ENCODE data around the gene ATRX.
"Not testable (repeated sequence)": the region's sequence is repeated elsewhere in the genome, so short reads cannot be mapped to it uniquely, and the experiment has no call there.

The ATRX gene

DNA sequence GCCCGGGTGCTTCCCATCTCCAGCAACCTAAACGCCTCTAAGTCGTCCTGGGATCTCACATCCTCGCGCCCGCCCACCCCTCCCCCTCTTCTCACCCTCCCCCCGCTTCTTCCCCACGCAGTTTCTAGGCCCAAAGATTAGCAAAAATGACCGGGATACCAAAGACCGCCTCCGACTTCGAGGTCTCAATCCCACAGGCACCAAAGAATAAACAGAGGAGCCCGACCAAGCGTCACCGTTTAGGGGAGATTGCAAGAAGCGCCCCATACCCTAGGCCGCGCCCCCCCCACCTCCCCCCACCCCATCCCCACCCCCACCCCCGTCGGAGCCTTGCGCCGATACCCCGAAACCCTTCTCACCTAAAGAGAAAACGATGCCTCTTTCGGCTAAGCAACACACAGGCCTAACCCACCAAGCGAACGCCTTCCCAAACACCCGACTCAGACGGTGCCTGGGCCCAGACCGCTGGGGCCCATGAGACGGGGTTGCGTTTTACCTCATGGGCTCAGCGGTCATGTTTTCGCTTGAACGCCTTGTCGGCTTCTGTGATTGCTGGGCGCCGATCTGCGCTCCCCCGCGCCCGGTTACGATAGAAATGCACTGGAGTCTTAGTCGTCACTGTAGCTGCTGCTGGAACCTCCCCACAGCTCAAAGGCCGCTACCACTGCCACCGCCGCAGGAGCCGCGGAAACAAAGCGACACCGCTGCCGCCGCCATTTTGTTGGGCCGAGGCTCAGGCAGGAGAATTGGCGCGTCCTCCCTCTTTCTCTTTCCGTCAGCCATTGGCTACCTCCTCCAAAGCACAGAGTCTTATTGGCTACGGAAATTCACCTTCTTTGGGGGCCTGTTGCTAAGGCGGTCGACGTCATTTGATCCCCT is at the start of gene ATRX:
TSS of gene ATRX (minus strand) at position 731 of the 879 bp plus-strand sequence. CDS start at position 516, 215 bp downstream.
- in situ Hi-C loops (cut with MboI; ENCODE audit: low sequenced_read_pairs) = no loop called here
- H3K36me3 ChIP-seq (replicated peaks) = no peaks in the 10 kb centered on the region
- DNase-seq (ENCODE audit: low spot score in 2 of 2) = peak; percentile 90 to 91

GRCh38 chrX:77831544-77831943 is 45.5 kb upstream of the ATRX start:
- H3K27me3 ChIP-seq (ENCODE audit: low read depth); H3K9me3 ChIP-seq; H3K4me3 ChIP-seq; DNase-seq (ENCODE audit: low spot score in 2 of 2); H3K4me1 ChIP-seq; in situ Hi-C loops (cut with MboI; ENCODE audit: low sequenced_read_pairs): not testable (repeated sequence)
- H3K36me3 ChIP-seq (replicated peaks) = peaks cover 11% of the 10 kb centered on the region

More for the DNA sequence above, at the start of gene ATRX:
- H3K4me1 ChIP-seq = peaks cover 34% of the 10 kb centered on the region
- H3K27me3 ChIP-seq (ENCODE audit: low read depth) = no peaks in the 10 kb centered on the region
- peak within 1 kb of the TSS; percentile 76 for H3K4me3 ChIP-seq
- no peaks in the 10 kb centered on the region for H3K9me3 ChIP-seq

DNA sequence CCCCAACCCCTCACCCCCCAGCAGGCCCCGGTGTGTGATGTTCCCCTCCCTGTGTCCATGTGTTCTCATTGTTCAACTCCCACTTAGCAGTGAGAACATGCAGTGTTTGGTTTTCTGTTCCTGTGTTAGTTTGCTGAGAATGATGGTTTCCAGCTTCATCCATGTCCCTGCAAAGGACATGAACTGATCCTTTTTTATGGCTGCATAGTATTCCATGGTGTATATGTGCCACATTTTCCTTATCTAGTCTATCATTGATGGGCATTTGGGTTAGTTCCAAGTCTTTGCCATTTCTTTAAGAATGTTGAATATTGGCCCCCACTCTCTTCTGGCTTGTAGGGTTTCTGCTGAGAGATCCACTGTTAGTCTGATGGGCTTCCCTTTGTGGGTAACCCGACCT is 36.0 kb upstream of the ATRX start:
- DNase-seq (ENCODE audit: low spot score in 2 of 2); H3K27me3 ChIP-seq (ENCODE audit: low read depth); H3K9me3 ChIP-seq; H3K4me1 ChIP-seq; H3K4me3 ChIP-seq; in situ Hi-C loops (cut with MboI; ENCODE audit: low sequenced_read_pairs): not testable (repeated sequence)
- peaks cover 14% of the 10 kb centered on the region for H3K36me3 ChIP-seq (replicated peaks)

DNA sequence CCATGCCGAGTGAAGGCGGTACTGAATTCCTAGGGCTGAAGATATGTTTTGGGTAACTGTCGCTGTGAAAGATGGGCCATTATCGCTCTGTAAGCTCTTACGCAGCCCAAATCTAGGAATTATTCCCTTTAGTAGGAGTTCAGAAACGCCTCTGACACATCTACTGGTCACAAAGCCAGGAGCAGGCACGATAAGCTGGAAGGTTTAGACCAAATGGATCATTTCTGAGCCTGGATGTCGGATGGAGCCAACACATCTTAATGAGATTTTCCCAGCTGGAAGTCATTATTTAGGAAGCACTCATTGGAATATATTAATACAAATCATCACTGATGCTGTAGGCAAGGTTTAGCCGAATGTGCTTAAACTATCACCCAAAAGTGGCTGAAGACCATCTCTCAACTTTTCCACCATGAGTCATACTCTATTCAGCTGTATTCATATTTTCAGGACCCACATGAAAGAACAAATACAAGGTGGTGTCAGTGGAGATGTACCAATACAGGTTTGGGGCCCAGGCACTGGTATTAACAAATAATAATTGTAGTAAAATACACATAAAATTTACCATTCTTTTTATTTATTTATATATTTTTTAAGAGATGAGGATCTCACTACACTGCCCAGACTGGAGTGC is 34.2 kb upstream of the ATRX start:
- in situ Hi-C loops (cut with MboI; ENCODE audit: low sequenced_read_pairs) = no loop called here

DNA sequence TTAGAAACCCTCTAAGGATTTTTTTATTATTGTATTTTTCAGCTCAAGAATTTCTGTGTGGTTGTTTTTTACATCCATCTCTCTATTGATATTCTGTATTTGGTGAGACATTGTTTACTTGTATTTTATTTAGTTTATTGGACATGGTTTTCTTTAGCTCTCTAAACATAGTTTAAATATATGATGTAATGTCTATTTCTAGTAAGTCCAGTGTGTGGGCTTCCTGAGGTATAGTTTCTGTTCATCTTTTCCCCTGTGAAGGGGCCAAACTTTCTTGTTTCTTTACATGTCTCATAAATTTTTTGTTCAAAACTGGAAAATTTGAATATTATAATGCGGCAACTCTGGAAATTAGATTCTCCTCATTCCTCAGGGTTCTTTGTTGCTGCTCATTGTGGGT is 28.2 kb upstream of the ATRX start:
- in situ Hi-C loops (cut with MboI; ENCODE audit: low sequenced_read_pairs) = no loop called here
- no peaks in the 10 kb centered on the region for H3K4me1 ChIP-seq
- H3K36me3 ChIP-seq (replicated peaks) = no peaks in the 10 kb centered on the region
- no peak for DNase-seq (ENCODE audit: low spot score in 2 of 2)
- H3K27me3 ChIP-seq (ENCODE audit: low read depth) = no peaks in the 10 kb centered on the region
- no peak overlapping the region for H3K4me3 ChIP-seq
- no peaks in the 10 kb centered on the region for H3K9me3 ChIP-seq

More for the DNA sequence above, 34.2 kb upstream of the ATRX start:
- no peak overlapping the region for H3K4me3 ChIP-seq
- no peaks in the 10 kb centered on the region for H3K4me1 ChIP-seq
- H3K27me3 ChIP-seq (ENCODE audit: low read depth) = no peaks in the 10 kb centered on the region
- no peaks in the 10 kb centered on the region for H3K9me3 ChIP-seq
- DNase-seq (ENCODE audit: low spot score in 2 of 2) = no peak
- no peaks in the 10 kb centered on the region; the same call in 1 of the 2 replicates for H3K36me3 ChIP-seq (replicated peaks)

GRCh38 chrX:77802201-77802600 is 16.2 kb upstream of the ATRX start:
- Histone ChIP-seq H3K4me1 (no peaks in the 10 kb centered on the region), H3K9me3 (no peaks in the 10 kb centered on the region), H3K4me3 (no peak overlapping the region), H3K27me3 (ENCODE audit: low read depth) (no peaks in the 10 kb centered on the region), H3K36me3 (replicated peaks) (no peaks in the 10 kb centered on the region)
- in situ Hi-C loops (cut with MboI; ENCODE audit: low sequenced_read_pairs) = no loop called here
- no peak for DNase-seq (ENCODE audit: low spot score in 2 of 2)

DNA sequence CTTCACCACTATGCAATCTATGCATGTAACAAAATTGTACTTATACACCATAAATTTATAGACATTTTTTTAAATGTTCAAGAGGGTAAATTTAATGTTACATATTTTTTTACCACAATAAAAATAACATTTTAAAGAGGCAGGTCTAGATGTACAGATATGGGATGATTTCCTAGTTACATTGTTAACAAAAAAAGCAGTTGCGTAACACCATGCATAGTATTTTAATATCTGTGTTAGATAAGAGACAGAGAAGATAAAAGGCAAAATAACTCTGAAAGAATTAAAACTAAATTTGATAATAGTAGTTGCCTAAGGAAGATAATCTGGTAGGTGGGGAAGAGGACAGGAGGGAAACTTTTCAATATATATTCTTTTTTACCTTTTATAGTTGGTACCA is 9.1 kb upstream of the ATRX start:
- DNase-seq (ENCODE audit: low spot score in 2 of 2) = no peak
- in situ Hi-C loops (cut with MboI; ENCODE audit: low sequenced_read_pairs) = no loop called here
- Histone ChIP-seq H3K27me3 (ENCODE audit: low read depth) (no peaks in the 10 kb centered on the region), H3K4me1 (peaks cover 4% of the 10 kb centered on the region), H3K4me3 (no peak overlapping the region), H3K36me3 (replicated peaks) (no peaks in the 10 kb centered on the region), H3K9me3 (no peaks in the 10 kb centered on the region)

- Histone ChIP-seq H3K27me3 (ENCODE audit: low read depth) (no peaks in the 10 kb centered on the region), H3K9me3 (no peaks in the 10 kb centered on the region), H3K4me3 (no peak overlapping the region), H3K4me1 (peaks cover 4% of the 10 kb centered on the region), H3K36me3 (replicated peaks) (no peaks in the 10 kb centered on the region)
- no peak for DNase-seq (ENCODE audit: low spot score in 2 of 2)
- in situ Hi-C loops (cut with MboI; ENCODE audit: low sequenced_read_pairs) = no loop called here
Measured at GRCh38 chrX:77793946-77794345, 7.9 kb upstream of the ATRX start.

GRCh38 chrX:77788050-77788449 is 2.0 kb upstream of the ATRX start:
- H3K4me1 ChIP-seq = peaks cover 23% of the 10 kb centered on the region
- H3K9me3 ChIP-seq = no peaks in the 10 kb centered on the region
- H3K27me3 ChIP-seq (ENCODE audit: low read depth) = no peaks in the 10 kb centered on the region
- DNase-seq (ENCODE audit: low spot score in 2 of 2) = no peak
- H3K36me3 ChIP-seq (replicated peaks) = no peaks in the 10 kb centered on the region
- in situ Hi-C loops (cut with MboI; ENCODE audit: low sequenced_read_pairs) = no loop called here
- H3K4me3 ChIP-seq = no peak overlapping the region

DNA sequence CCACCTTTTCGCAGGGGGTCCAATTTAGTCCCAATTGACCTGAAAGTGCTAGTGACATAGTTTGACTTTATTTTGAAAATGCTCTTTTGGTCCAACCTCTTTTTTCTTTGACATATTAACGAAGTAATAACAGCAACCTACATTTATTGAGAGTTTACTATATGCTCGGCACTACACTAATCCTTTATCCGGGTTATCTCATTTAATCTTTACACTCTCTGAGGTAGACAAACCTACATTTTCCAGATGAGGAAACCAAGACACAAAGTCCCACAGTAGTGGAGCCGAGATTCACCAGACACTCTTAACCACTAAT is 307 bp upstream of the ATRX start:
- Histone ChIP-seq H3K4me3 (peak overlapping the region; percentile 76), H3K4me1 (peaks cover 34% of the 10 kb centered on the region), H3K36me3 (replicated peaks) (no peaks in the 10 kb centered on the region), H3K9me3 (no peaks in the 10 kb centered on the region), H3K27me3 (ENCODE audit: low read depth) (no peaks in the 10 kb centered on the region)
- no peak for DNase-seq (ENCODE audit: low spot score in 2 of 2)
- in situ Hi-C loops (cut with MboI; ENCODE audit: low sequenced_read_pairs) = no loop called here

DNA sequence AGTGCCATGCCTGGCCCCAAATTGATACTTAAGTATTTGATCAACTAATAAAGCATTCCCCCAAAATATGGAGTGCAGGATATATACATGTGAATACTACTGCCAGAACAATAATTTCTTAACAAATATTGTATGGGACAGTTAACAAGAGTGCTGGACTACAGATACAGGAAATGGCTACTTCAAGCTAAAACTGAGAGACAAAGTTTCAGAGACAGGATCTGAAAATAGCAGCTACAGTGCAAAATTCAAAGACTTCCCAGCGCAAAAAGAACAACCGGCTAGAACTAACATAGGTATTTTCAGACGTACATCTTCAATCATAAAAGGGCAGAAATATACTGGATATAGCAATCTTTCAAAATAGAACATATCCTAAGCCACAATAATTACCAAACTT is 6.3 kb downstream of the ATRX start:
- in situ Hi-C loops (cut with MboI; ENCODE audit: low sequenced_read_pairs) = no loop called here
- no peaks in the 10 kb centered on the region for H3K36me3 ChIP-seq (replicated peaks)
- DNase-seq (ENCODE audit: low spot score in 2 of 2) = no peak
- H3K4me1 ChIP-seq = peaks cover 33% of the 10 kb centered on the region
- no peaks in the 10 kb centered on the region for H3K9me3 ChIP-seq
- H3K4me3 ChIP-seq = no peak overlapping the region
- H3K27me3 ChIP-seq (ENCODE audit: low read depth) = no peaks in the 10 kb centered on the region

DNA sequence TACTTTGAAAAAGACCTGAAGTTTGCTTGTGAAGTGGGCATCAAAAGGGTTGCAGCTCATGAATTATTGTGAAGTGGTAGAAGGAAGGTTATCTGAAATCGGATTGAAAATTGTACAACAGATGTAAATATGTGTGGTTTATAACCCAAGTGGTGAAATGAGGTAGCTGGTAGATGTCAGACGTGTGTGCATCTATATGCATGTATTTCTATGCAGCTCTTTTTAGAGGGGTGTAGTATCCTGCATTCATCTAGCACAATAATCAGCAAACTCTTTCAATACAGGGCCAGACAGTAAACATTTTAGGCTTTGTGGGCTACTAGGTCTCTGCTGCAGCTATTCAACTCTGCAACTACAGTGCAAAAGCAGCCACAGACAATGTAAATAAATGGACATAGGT is 9.4 kb downstream of the ATRX start:
- in situ Hi-C loops (cut with MboI; ENCODE audit: low sequenced_read_pairs) = no loop called here
- no peak for DNase-seq (ENCODE audit: low spot score in 2 of 2)
- Histone ChIP-seq H3K4me3 (no peak overlapping the region), H3K36me3 (replicated peaks) (no peaks in the 10 kb centered on the region), H3K27me3 (ENCODE audit: low read depth) (no peaks in the 10 kb centered on the region), H3K9me3 (no peaks in the 10 kb centered on the region), H3K4me1 (peaks cover 13% of the 10 kb centered on the region)

GRCh38 chrX:77771601-77772000 is 14.4 kb downstream of the ATRX start:
- in situ Hi-C loops (cut with MboI; ENCODE audit: low sequenced_read_pairs) = no loop called here
- Histone ChIP-seq H3K4me1 (0 out of 2 replicates have a peak, but pooled peaks cover 2% of the 10 kb centered on the region), H3K27me3 (ENCODE audit: low read depth) (no peaks in the 10 kb centered on the region), H3K36me3 (replicated peaks) (peaks cover 3% of the 10 kb centered on the region; the same call in 1 of the 2 replicates), H3K4me3 (no peak overlapping the region), H3K9me3 (no peaks in the 10 kb centered on the region)
- DNase-seq (ENCODE audit: low spot score in 2 of 2) = no peak

DNA sequence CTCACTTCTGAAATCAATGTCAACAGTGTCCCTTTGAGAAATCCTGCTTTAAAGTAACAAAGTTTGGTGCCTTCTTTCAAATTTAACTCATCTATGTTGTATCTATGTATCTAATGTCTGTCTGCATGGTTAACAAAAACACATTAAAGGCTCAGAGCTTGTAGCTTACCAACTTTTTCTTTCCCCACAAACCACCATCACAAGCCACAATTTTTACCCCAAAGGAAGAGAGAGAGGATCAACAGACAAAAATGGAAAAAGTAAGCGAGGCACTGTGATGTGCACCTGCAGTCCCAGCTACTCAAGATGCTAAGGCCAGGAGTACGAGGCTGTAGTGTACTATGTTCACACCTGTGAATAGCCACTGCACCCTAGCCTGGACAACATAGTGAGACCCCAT is 17.2 kb downstream of the ATRX start:
- Histone ChIP-seq H3K36me3 (replicated peaks) (peaks cover 3% of the 10 kb centered on the region; the same call in 1 of the 2 replicates), H3K4me3 (no peak overlapping the region), H3K27me3 (ENCODE audit: low read depth) (no peaks in the 10 kb centered on the region), H3K9me3 (no peaks in the 10 kb centered on the region), H3K4me1 (no peaks in the 10 kb centered on the region)
- in situ Hi-C loops (cut with MboI; ENCODE audit: low sequenced_read_pairs) = no loop called here
- no peak for DNase-seq (ENCODE audit: low spot score in 2 of 2)
